Type B pancreatic cell (in vitro differentiated cells): ENCODE measurements around the gene ATP12A. TPM values are rescaled to one million over a fixed set of nuclear protein-coding genes. Genes with fewer than 3 reads are reported as not detected.

Experiments
- DNase-seq: peaks from one replicate; pipeline ENCODE4 v3.0.0; 2021; ENCODE audit warnings: mixed read lengths; ENCODE audit not compliant: unreplicated experiment; ENCODE audit errors: extremely low spot score
- H3K27ac Mint-ChIP-seq: 2 replicates; pipeline ENCODE4 v1.8.0; 2021; ENCODE audit warnings: mild to moderate bottlenecking, mixed read lengths
- H3K27me3 Mint-ChIP-seq: 2 replicates; pipeline ENCODE4 v1.8.0; 2021; ENCODE audit warnings: mixed read lengths
- H3K36me3 Mint-ChIP-seq: 2 replicates; pipeline ENCODE4 v1.8.0; 2021; ENCODE audit warnings: mixed read lengths
- H3K4me1 Mint-ChIP-seq: one replicate; pipeline ENCODE4 v1.8.0; 2021; ENCODE audit warnings: mixed read lengths; ENCODE audit not compliant: unreplicated experiment
- H3K4me3 Mint-ChIP-seq: 2 replicates; pipeline ENCODE4 v1.8.0; 2021; ENCODE audit warnings: mild to moderate bottlenecking, mixed read lengths
- H3K9me3 Mint-ChIP-seq: 2 replicates; pipeline ENCODE4 v1.8.0; 2021; ENCODE audit warnings: mixed read lengths
- total RNA-seq: library from RNA; stranded (reverse); gene quantifications from 2 replicates; pipeline ENCODE4 v1.2.1, GENCODE V29; 2021; ENCODE audit warnings: low replicate concordance
- TF ChIP-seq, protein P1 (sequence below): fragments of 200-600 bp; sonication (generic); conservative IDR thresholded peaks from 2 replicates; pipeline ENCODE4 v1.5.0; 2021; ENCODE audit warnings: antibody characterized with exemption, mild to moderate bottlenecking

ATP12A gene
- total RNA-seq, 1 donor from 2014 or later, result 19.0 TPM

DNA sequence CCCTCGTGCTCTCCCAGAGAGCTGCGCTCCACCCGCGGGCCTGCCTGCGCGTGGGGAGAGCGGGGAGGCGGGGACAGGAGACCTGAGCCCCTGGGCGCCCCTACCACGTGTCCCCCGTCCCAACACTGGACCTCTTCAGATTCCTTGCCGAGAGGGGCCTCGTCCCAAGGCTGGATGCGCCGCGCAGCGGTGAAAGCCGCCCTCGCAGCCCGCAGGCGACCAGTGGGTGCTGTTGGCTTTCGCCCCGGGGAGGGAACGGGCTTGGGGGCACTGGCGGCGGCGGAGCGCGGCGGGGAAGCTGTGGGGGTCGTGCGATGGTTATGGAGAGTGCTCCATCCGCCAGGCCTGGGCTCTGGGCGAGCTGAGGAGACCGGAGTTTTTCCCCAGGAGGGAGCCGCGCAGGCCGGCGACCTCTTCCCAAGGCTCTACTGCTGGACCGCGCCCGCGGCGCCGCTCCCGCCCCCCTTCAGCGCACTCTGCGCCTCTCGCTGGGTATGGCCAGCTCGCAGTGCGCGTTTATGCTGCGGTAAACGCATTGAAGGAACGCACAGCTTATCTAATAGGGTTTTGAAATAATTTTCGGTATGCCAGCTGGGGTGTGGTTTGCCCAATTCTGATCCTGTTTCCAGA is 66.5 kb downstream of the ATP12A start:
- H3K4me3 Mint-ChIP-seq, result peak overlapping the region; percentile 88
- H3K27ac Mint-ChIP-seq, result no peak overlapping the region
- H3K4me1 Mint-ChIP-seq, result peaks cover 8% of the 10 kb centered on the region
- TF ChIP-seq, protein P1, sequence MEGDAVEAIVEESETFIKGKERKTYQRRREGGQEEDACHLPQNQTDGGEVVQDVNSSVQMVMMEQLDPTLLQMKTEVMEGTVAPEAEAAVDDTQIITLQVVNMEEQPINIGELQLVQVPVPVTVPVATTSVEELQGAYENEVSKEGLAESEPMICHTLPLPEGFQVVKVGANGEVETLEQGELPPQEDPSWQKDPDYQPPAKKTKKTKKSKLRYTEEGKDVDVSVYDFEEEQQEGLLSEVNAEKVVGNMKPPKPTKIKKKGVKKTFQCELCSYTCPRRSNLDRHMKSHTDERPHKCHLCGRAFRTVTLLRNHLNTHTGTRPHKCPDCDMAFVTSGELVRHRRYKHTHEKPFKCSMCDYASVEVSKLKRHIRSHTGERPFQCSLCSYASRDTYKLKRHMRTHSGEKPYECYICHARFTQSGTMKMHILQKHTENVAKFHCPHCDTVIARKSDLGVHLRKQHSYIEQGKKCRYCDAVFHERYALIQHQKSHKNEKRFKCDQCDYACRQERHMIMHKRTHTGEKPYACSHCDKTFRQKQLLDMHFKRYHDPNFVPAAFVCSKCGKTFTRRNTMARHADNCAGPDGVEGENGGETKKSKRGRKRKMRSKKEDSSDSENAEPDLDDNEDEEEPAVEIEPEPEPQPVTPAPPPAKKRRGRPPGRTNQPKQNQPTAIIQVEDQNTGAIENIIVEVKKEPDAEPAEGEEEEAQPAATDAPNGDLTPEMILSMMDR, result peak; percentile 62
- peaks cover 90% of the 10 kb centered on the region for H3K27me3 Mint-ChIP-seq
- DNase-seq, result no peak
- no peaks in the 10 kb centered on the region for H3K36me3 Mint-ChIP-seq
- H3K9me3 Mint-ChIP-seq, result no peaks in the 10 kb centered on the region

DNA sequence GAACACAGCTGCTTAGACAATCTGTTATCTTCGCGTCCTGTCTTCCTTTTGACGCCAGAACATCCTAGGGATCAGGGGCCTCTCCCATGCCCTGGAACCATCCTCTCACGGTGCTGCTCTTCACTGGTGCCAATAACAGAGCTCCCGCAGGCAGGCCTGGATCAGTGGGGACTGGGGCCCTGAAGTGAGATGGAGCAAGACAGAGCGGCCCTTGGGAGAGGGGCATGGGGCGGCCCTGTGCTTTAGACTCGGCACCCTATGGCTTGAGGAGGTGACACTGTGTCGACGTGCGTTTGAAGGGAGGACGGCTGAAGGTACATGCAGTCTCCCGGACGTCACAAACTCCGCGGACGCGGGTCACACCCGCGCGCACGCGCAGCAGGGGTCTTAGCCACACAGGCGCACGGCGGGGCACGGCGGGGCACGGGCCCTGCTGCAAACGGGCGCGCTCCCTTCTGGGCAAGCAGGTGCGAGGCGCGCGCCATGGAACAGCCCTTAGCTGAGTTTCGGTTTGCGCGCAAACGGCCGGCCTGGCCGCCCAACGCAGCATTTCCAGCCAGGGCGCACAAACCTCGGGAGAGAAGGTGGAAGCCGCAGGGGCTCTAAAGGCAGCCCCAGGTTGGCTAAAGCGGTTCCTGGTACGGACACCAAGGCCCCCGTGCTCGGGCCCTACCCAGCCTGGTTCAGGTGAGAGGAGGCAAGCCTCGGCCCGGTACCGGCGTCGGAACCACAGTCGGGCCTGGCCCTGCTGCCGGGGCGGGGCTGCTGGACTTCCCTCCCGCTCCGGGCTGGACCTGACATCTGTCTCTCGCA is 67.2 kb downstream of the ATP12A start:
- Mint-ChIP-seq H3K27ac (no peak overlapping the region), H3K4me3 (peak overlapping the region; percentile 88), H3K36me3 (no peaks in the 10 kb centered on the region), H3K9me3 (no peaks in the 10 kb centered on the region), H3K27me3 (peaks cover 90% of the 10 kb centered on the region), H3K4me1 (peaks cover 7% of the 10 kb centered on the region)
- DNase-seq, result no peak
- TF ChIP-seq, protein P1, result no peak

DNA sequence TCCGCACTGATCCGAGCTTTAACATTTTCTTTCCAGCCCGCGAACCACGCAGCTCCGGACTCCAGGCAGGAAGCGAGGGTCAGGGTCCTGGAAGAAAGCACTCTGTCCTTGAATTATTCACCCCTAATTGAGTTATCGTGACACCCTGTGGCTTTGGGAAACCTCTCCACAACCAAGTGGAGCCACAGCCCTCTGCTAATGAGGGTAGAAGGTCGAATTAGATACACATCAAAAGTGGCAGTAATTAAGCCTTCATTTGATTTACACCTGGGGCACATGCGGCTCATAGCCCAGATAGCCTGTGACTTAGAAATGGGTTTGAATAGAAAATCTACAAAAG is 67.8 kb downstream of the ATP12A start:
- no peak for DNase-seq
- Mint-ChIP-seq H3K9me3 (no peaks in the 10 kb centered on the region), H3K36me3 (no peaks in the 10 kb centered on the region), H3K4me1 (peaks cover 4% of the 10 kb centered on the region), H3K4me3 (peak overlapping the region; percentile 77), H3K27ac (no peak overlapping the region), H3K27me3 (peaks cover 85% of the 10 kb centered on the region)
- TF ChIP-seq, protein P1, result no peak

DNA sequence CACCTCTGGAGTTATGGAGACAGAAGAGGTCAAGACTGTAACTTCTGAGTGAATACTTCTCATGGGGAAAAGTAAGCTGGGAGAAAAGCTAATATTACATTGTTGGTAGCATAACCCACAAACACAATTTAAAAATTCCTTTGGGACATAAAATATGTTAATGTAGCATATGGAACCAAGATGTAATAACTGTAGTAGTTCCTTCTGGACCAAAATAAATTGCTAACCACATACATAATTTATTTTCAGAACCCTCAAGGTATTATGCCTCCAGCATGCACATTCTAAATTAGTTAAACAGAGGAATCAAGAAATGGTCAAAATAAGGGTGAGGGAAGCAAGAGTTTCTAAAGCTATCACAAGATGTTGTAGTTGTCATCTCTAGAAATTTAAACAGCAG is 79.0 kb downstream of the ATP12A start:
- Mint-ChIP-seq H3K4me1 (no peaks in the 10 kb centered on the region), H3K36me3 (no peaks in the 10 kb centered on the region), H3K9me3 (no peaks in the 10 kb centered on the region), H3K27ac (no peak overlapping the region), H3K27me3 (peaks cover 9% of the 10 kb centered on the region), H3K4me3 (no peak overlapping the region)
- TF ChIP-seq, protein P1, result no peak
- DNase-seq, result no peak

Other genes starting within 250 kb of the ATP12A start
- 22.1 and 30.3 TPM in 2 replicates for gene PARP4, start 167.6 kb upstream of the ATP12A start, total RNA-seq
- 0.12 TPM in 1 of 2 replicates, not detected in the other for gene RNF17, start 83.8 kb downstream of the ATP12A start, total RNA-seq